ENCODE results near the gene KCNG2. TPM values are rescaled to one million over a fixed set of nuclear protein-coding genes. Genes with fewer than 3 reads are reported as not detected.

Gene KCNG2
- total and polyA plus RNA-seq, 4 donors, result 0.03 to 0.23 (median 0.08) TPM; not detected in 1

GRCh38 chr18:79882522-79883241 is 84.9 kb downstream of the KCNG2 start:
- Histone ChIP-seq H3K4me1 (ENCODE audit: control insufficient read depth in 4 of 4, insufficient read depth in 4 of 4, low read length in 3 of 4) (no peaks in the 10 kb centered on the region), H3K9me3 (ENCODE audit: control insufficient read depth in 4 of 4, low read length in 3 of 4) (peaks cover 0 to 7% (median 6%) of the 10 kb centered on the region in 4 donors), H3K36me3 (ENCODE audit: control insufficient read depth in 4 of 4, insufficient read depth in 3 of 4, low read depth in 1 of 4, low read length in 3 of 4) (no peaks in the 10 kb centered on the region), H3K4me3 (ENCODE audit: low read depth in 1 of 3, low read length in 3 of 3) (no peak overlapping the region), H3K27me3 (ENCODE audit: control insufficient read depth in 4 of 4, insufficient read depth in 4 of 4, low read length in 3 of 4) (no peaks in the 10 kb centered on the region), H3K9ac (ENCODE audit: low read depth in 1 of 2, low read length in 2 of 2) (no peak overlapping the region), H3K27ac (ENCODE audit: low read depth in 1 of 2, low read length in 2 of 2) (no peak overlapping the region)
- TF ChIP-seq, protein P1, sequence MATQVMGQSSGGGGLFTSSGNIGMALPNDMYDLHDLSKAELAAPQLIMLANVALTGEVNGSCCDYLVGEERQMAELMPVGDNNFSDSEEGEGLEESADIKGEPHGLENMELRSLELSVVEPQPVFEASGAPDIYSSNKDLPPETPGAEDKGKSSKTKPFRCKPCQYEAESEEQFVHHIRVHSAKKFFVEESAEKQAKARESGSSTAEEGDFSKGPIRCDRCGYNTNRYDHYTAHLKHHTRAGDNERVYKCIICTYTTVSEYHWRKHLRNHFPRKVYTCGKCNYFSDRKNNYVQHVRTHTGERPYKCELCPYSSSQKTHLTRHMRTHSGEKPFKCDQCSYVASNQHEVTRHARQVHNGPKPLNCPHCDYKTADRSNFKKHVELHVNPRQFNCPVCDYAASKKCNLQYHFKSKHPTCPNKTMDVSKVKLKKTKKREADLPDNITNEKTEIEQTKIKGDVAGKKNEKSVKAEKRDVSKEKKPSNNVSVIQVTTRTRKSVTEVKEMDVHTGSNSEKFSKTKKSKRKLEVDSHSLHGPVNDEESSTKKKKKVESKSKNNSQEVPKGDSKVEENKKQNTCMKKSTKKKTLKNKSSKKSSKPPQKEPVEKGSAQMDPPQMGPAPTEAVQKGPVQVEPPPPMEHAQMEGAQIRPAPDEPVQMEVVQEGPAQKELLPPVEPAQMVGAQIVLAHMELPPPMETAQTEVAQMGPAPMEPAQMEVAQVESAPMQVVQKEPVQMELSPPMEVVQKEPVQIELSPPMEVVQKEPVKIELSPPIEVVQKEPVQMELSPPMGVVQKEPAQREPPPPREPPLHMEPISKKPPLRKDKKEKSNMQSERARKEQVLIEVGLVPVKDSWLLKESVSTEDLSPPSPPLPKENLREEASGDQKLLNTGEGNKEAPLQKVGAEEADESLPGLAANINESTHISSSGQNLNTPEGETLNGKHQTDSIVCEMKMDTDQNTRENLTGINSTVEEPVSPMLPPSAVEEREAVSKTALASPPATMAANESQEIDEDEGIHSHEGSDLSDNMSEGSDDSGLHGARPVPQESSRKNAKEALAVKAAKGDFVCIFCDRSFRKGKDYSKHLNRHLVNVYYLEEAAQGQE (IDR thresholded peaks at IDR 0.05), result no peak
- no peak for TF ChIP-seq SP1 (IDR thresholded peaks at IDR 0.05)
- TF ChIP-seq, protein P2, sequence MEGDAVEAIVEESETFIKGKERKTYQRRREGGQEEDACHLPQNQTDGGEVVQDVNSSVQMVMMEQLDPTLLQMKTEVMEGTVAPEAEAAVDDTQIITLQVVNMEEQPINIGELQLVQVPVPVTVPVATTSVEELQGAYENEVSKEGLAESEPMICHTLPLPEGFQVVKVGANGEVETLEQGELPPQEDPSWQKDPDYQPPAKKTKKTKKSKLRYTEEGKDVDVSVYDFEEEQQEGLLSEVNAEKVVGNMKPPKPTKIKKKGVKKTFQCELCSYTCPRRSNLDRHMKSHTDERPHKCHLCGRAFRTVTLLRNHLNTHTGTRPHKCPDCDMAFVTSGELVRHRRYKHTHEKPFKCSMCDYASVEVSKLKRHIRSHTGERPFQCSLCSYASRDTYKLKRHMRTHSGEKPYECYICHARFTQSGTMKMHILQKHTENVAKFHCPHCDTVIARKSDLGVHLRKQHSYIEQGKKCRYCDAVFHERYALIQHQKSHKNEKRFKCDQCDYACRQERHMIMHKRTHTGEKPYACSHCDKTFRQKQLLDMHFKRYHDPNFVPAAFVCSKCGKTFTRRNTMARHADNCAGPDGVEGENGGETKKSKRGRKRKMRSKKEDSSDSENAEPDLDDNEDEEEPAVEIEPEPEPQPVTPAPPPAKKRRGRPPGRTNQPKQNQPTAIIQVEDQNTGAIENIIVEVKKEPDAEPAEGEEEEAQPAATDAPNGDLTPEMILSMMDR (IDR thresholded peaks at IDR 0.05; ENCODE audit: low read depth, low read length, missing input control), result no peak
- TF ChIP-seq YY1 (IDR thresholded peaks at IDR 0.05), result no peak
- no peak for TF ChIP-seq HNF4A (conservative IDR thresholded peaks at IDR 0.05)
- no peak for TF ChIP-seq RAD21 (IDR thresholded peaks at IDR 0.05)
- no peak for TF ChIP-seq FOXA1 (IDR thresholded peaks at IDR 0.05)
- WGBS, result 95% methylated on average over 68 of the region's 68 CpGs
- DNase-seq (ENCODE audit: low spot score), result peak; percentile 29

GRCh38 chr18:79883461-79884293 is 85.9 kb downstream of the KCNG2 start:
- DNase-seq (ENCODE audit: low spot score), result no peak
- Histone ChIP-seq H3K27ac (ENCODE audit: low read depth in 1 of 2, low read length in 2 of 2) (no peak overlapping the region), H3K36me3 (ENCODE audit: control insufficient read depth in 4 of 4, insufficient read depth in 3 of 4, low read depth in 1 of 4, low read length in 3 of 4) (no peaks in the 10 kb centered on the region), H3K4me1 (ENCODE audit: control insufficient read depth in 4 of 4, insufficient read depth in 4 of 4, low read length in 3 of 4) (no peaks in the 10 kb centered on the region), H3K9ac (ENCODE audit: low read depth in 1 of 2, low read length in 2 of 2) (no peak overlapping the region), H3K4me3 (ENCODE audit: low read depth in 1 of 3, low read length in 3 of 3) (no peak overlapping the region), H3K27me3 (ENCODE audit: control insufficient read depth in 4 of 4, insufficient read depth in 4 of 4, low read length in 3 of 4) (no peaks in the 10 kb centered on the region), H3K9me3 (ENCODE audit: control insufficient read depth in 4 of 4, low read length in 3 of 4) (peaks cover 0 to 11% (median 6%) of the 10 kb centered on the region in 4 donors)
- 91% methylated on average over 31 of the region's 31 CpGs for WGBS
- TF ChIP-seq TAF1 (conservative IDR thresholded peaks at IDR 0.05) (no peak), SP1 (IDR thresholded peaks at IDR 0.05) (no peak), RXRA (IDR thresholded peaks at IDR 0.05) (no peak), EGR1 (IDR thresholded peaks at IDR 0.05; ENCODE audit: low read depth in 2 of 2) (no peak), GABPA (IDR thresholded peaks at IDR 0.05 in 1 of 2, conservative IDR thresholded peaks at IDR 0.05 in 1 of 2) (no peak), NR2F2 (IDR thresholded peaks at IDR 0.05) (no peak), JUND (IDR thresholded peaks at IDR 0.05) (no peak), ATF3 (IDR thresholded peaks at IDR 0.05) (no peak)
- TF ChIP-seq, protein P2 (IDR thresholded peaks at IDR 0.05; ENCODE audit: low read depth, low read length, missing input control), result no peak
- TF ChIP-seq, protein P3, sequence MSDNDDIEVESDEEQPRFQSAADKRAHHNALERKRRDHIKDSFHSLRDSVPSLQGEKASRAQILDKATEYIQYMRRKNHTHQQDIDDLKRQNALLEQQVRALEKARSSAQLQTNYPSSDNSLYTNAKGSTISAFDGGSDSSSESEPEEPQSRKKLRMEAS (IDR thresholded peaks at IDR 0.05), result no peak
- TF ChIP-seq, protein P1 (IDR thresholded peaks at IDR 0.05), result no peak

All from liver (tissue), 9 donors.